PC-9 (cell line): ENCODE results near the gene SPHKAP. TPM values are rescaled to one million over a fixed set of nuclear protein-coding genes. Genes with fewer than 3 reads are reported as not detected.

Experiments used
- BruUV-seq: library from RNA; stranded (reverse); fragments of 400-500 nt; replicated peaks from 2 replicates; lab custom pipeline; 2021; lab: Mats Ljungman, UMichigan
- CTCF ChIA-PET: fragments of 300-600 bp; sonication (Branson Sonifier 250); formaldehyde crosslinking; loops from one replicate; lab custom pipeline; 2022; ENCODE audit warnings: antibody characterized with exemption; lab: Charles Lee
- POLR2A ChIA-PET: fragments of 300-600 bp; sonication (Branson Sonifier 250); formaldehyde crosslinking; loops from one replicate; lab custom pipeline; 2022; ENCODE audit warnings: antibody characterized with exemption; ENCODE audit not compliant: unreplicated experiment; lab: Charles Lee
- DNase-seq, 2 experiments: peaks; one replicate each; pipeline versions ENCODE4 v3.0.0 to v3.0.0-alpha.2; 2015 to 2022; ENCODE audit warnings: mixed read lengths in 1 of 2
- H2AFZ ChIP-seq: fragments of 200-600 bp; sonication (generic); 2 replicates; pipeline ENCODE4 v1.8.1; 2017; ENCODE audit warnings: antibody characterized with exemption
- H3F3A ChIP-seq: fragments of 200-600 bp; sonication (generic); 2 replicates; pipeline ENCODE4 v1.8.1; 2017; ENCODE audit warnings: antibody characterized with exemption, mild to moderate bottlenecking, low read depth; ENCODE audit not compliant: insufficient read depth
- H3K27ac ChIP-seq: fragments of 200-600 bp; sonication (generic); 2 replicates; pipeline ENCODE4 v1.6.1; 2016; ENCODE audit warnings: mixed run types
- H3K27me3 ChIP-seq: fragments of 200-600 bp; sonication (generic); 2 replicates; pipeline ENCODE4 v1.6.1; 2016; ENCODE audit warnings: low read depth, mixed run types; ENCODE audit not compliant: insufficient read depth
- H3K36me3 ChIP-seq: fragments of 200-600 bp; sonication (generic); 2 replicates; pipeline ENCODE4 v1.6.1; 2016; ENCODE audit warnings: low read depth, mixed run types
- H3K4me1 ChIP-seq: fragments of 200-600 bp; sonication (generic); replicated peaks from 2 replicates; pipeline ENCODE4 v1.6.1; 2016; ENCODE audit warnings: mixed run types; ENCODE audit not compliant: insufficient read depth
- H3K4me2 ChIP-seq: fragments of 200-600 bp; sonication (generic); 2 replicates; pipeline ENCODE4 v1.6.1; 2017; ENCODE audit warnings: mixed run types
- H3K4me3 ChIP-seq: fragments of 200-600 bp; sonication (generic); 2 replicates; pipeline ENCODE4 v1.6.1; 2016; ENCODE audit warnings: mixed run types
- H3K79me2 ChIP-seq: fragments of 200-600 bp; sonication (generic); 2 replicates; pipeline ENCODE4 v1.6.1; 2017; ENCODE audit warnings: low read depth, mixed run types
- H3K9me2 ChIP-seq: fragments of 200-600 bp; sonication (generic); 2 replicates; pipeline ENCODE4 v1.8.1; 2017; ENCODE audit warnings: mild to moderate bottlenecking; ENCODE audit not compliant: insufficient read depth
- H3K9me3 ChIP-seq: fragments of 200-600 bp; sonication (generic); 2 replicates; pipeline ENCODE4 v1.8.1; 2016; ENCODE audit warnings: low read depth; ENCODE audit not compliant: insufficient read depth
- H4K20me1 ChIP-seq: fragments of 200-600 bp; sonication (generic); 2 replicates; pipeline ENCODE4 v1.8.1; 2017; ENCODE audit not compliant: insufficient read depth
- EZH2 ChIP-seq: fragments of 200-600 bp; sonication (generic); IDR thresholded peaks from 2 replicates; pipeline ENCODE4 v1.8.0; 2017; ENCODE audit warnings: antibody characterized with exemption, low read depth
- intact Hi-C: fragments of 100-400 bp; cut with micrococcal nuclease; formaldehyde crosslinking; loops from one replicate; pipeline ENCODE4 v1.10.0; 2022; ENCODE audit not compliant: unreplicated experiment
- total RNA-seq: library from RNA; stranded (reverse); gene quantifications from 2 replicates; pipeline ENCODE4 v1.2.3, GENCODE V29; 2021
- TF ChIP-seq, protein P1 (sequence below): fragments of 200-600 bp; sonication (generic); conservative IDR thresholded peaks from 2 replicates; pipeline ENCODE4 v1.6.1; 2017; ENCODE audit warnings: mixed run types, antibody characterized with exemption, mild to moderate bottlenecking, moderate library complexity

SPHKAP gene
- total RNA-seq, 1 experiment from 2014 or later: not detected

DNA sequence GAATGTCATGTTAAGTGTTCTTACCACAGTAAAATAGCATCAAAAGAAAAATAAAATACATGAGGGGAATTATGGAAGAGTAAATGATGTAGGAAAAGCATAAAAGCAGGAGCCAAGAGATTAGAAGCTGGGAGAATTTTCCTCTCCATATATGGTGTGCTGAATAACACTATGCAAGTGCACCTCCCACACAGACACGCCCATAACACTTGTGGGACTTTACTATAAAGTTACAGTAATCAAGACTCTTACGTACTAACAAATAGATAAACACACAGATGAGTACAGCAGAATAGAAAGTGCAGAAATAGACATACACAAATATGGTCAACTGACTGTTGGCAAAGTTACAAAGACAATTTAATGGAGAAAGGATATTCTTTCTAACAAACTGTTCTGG lies 16.0 kb upstream of the SPHKAP start:
- ChIA-PET POLR2A (no interaction called here), CTCF (no interaction called here)
- Histone ChIP-seq H3K27me3 (no peaks in the 10 kb centered on the region), H3K9me2 (no peaks in the 10 kb centered on the region), H3K79me2 (no peaks in the 10 kb centered on the region), H3K4me1 (no peaks in the 10 kb centered on the region), H3K4me2 (no peak overlapping the region), H3K36me3 (no peaks in the 10 kb centered on the region), H3K4me3 (no peak overlapping the region), H2AFZ (no peak overlapping the region), H3F3A (no peaks in the 10 kb centered on the region), H3K9me3 (no peaks in the 10 kb centered on the region), H3K27ac (no peak overlapping the region), H4K20me1 (no peaks in the 10 kb centered on the region)
- intact Hi-C loops: no loop called here
- TF ChIP-seq EZH2: no peak
- TF ChIP-seq, protein P1, sequence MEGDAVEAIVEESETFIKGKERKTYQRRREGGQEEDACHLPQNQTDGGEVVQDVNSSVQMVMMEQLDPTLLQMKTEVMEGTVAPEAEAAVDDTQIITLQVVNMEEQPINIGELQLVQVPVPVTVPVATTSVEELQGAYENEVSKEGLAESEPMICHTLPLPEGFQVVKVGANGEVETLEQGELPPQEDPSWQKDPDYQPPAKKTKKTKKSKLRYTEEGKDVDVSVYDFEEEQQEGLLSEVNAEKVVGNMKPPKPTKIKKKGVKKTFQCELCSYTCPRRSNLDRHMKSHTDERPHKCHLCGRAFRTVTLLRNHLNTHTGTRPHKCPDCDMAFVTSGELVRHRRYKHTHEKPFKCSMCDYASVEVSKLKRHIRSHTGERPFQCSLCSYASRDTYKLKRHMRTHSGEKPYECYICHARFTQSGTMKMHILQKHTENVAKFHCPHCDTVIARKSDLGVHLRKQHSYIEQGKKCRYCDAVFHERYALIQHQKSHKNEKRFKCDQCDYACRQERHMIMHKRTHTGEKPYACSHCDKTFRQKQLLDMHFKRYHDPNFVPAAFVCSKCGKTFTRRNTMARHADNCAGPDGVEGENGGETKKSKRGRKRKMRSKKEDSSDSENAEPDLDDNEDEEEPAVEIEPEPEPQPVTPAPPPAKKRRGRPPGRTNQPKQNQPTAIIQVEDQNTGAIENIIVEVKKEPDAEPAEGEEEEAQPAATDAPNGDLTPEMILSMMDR: no peak
- no peak for DNase-seq
- BruUV-seq: no TSS peak

DNA sequence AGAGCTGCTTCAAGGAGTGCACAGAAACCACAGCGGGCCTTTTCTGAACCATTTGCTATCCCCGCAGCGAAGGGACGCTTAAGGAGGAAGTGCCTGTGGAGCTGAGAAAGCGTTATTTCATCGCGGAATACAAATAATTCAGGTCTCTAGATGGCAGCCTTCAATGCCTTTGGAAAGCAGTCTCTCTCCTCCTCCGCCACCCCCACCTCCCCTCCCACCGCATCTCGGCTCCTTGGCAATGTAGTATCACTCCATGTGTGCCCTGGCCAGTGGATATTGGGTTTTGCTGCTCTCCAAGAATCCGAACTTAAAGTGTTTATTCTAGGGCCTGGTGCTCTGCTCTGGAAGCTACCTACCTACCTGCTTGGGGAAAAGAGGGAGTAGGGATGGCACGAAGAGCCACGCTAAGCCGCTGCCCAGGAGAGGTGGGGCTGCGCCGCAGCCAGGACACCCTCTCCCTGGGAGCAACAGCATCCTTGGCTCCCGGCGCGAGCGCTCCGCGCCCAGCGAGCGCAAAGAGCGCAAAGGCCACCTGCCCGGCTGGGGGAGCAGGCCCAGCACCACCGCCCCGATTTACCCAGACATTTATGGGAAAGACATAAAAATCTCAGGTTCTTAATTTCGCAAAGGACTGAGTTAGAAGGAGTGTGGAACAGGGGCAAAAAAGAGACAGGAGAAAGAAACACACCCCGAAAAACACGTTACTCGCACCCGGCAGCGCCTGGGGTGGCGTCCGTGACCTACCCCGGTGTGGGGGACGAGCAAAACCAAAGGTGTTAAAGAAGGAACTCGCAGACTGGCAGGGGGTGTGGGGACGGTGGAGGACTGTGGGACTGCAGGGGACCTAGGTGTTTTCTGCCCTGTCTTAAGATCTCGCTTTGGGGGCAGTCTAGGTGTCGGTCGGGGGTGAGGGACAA lies 1.0 kb downstream of the SPHKAP start:
- Histone ChIP-seq H3K4me2 (no peak overlapping the region), H3K27ac (no peak overlapping the region), H3K4me3 (no peak overlapping the region), H3K36me3 (no peaks in the 10 kb centered on the region), H3K4me1 (no peaks in the 10 kb centered on the region), H3K79me2 (no peaks in the 10 kb centered on the region), H3K9me3 (peaks cover 4% of the 10 kb centered on the region; the same call in 1 of the 2 replicates), H4K20me1 (no peaks in the 10 kb centered on the region), H3F3A (no peaks in the 10 kb centered on the region), H2AFZ (no peak overlapping the region), H3K9me2 (no peaks in the 10 kb centered on the region), H3K27me3 (no peaks in the 10 kb centered on the region)
- no peak for TF ChIP-seq EZH2
- TF ChIP-seq, protein P1: no peak
- ChIA-PET POLR2A (no interaction called here), CTCF (no interaction called here)
- no TSS peak for BruUV-seq
- no peak for DNase-seq
- intact Hi-C loops: no loop called here

DNA sequence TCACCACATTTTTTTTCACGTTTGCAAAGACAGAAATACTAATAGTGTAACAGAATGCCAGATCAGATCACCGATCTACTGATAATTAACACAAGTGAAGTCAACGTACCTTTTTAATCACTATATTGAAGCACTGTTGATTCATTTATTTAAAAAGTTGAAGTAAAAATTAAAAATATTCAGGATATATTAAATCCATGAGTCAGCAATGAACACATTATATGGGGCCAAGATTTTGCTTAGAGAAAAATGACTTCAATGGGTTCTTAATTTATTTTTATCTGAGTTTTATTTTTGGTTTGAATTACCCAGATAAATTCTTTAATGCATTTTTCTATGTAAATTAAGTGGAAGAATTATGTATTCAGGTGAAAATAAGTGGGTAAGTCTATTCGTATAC lies 14.2 kb downstream of the SPHKAP start:
- TF ChIP-seq, protein P1: no peak
- no peak for TF ChIP-seq EZH2
- intact Hi-C loops: no loop called here
- H3K4me3 ChIP-seq: no peak overlapping the region
- no TSS peak for BruUV-seq
- H3K36me3 ChIP-seq: no peaks in the 10 kb centered on the region
- H3K79me2 ChIP-seq: no peaks in the 10 kb centered on the region
- no peaks in the 10 kb centered on the region for H3F3A ChIP-seq
- ChIA-PET CTCF (no interaction called here), POLR2A (no interaction called here)
- no peaks in the 10 kb centered on the region for H3K9me2 ChIP-seq
- no peak overlapping the region for H3K4me2 ChIP-seq
- H3K4me1 ChIP-seq: no peaks in the 10 kb centered on the region
- no peaks in the 10 kb centered on the region for H4K20me1 ChIP-seq
- no peak overlapping the region for H3K27ac ChIP-seq
- H2AFZ ChIP-seq: 0 out of 2 replicates have a peak overlapping the region, but pooled peaks have one; percentile 12
- DNase-seq: no peak
- H3K9me3 ChIP-seq: no peaks in the 10 kb centered on the region
- no peaks in the 10 kb centered on the region for H3K27me3 ChIP-seq
